Uterus (tissue), 4 donors: Measurements from ENCODE around the gene POU2F3. TPM values are rescaled to one million over a fixed set of nuclear protein-coding genes. Genes with fewer than 3 reads are reported as not detected.

ENCODE experiments used
- DNase-seq, 2 donors: peaks; one replicate each; pipeline ENCODE4 v3.0.0-alpha.2; 2019 to 2020
- H3K27ac ChIP-seq, 2 donors: fragments of 200-600 bp; sonication (generic); 1 replicate in 1 of 2; 2 replicates in 1 of 2; pipeline ENCODE4 v1.5.1; 2016 to 2018
- H3K27me3 ChIP-seq, 2 donors: fragments of 200-600 bp; sonication (generic); one replicate each; pipeline ENCODE4 v1.5.1; 2018 to 2019; ENCODE audit warnings: control low read depth in 1 of 2
- H3K36me3 ChIP-seq, 2 donors: fragments of 200-600 bp; sonication (generic); one replicate each; pipeline ENCODE4 v1.5.1; 2019; ENCODE audit warnings: control low read depth in 1 of 2
- H3K4me1 ChIP-seq, 2 donors: fragments of 200-600 bp; sonication (generic); one replicate each; pipeline ENCODE4 v1.5.1; 2018 to 2019; ENCODE audit warnings: control low read depth in 1 of 2
- H3K4me3 ChIP-seq, 2 donors: fragments of 200-600 bp; sonication (generic); 1 replicate in 1 of 2; 2 replicates in 1 of 2; pipeline ENCODE4 v1.5.1; 2018 to 2019; ENCODE audit warnings: mild to moderate bottlenecking in 1 of 2
- H3K9me3 ChIP-seq, 2 donors: fragments of 200-600 bp; sonication (generic); one replicate each; pipeline ENCODE4 v1.5.1; 2019; ENCODE audit warnings: control low read depth in 1 of 2
- CTCF ChIP-seq, 4 experiments: fragments of 200-600 bp in 2 of 4; fragments of 450-650 bp in 2 of 4; sonication (generic) in 2 of 4; IDR thresholded peaks; one replicate each; pipeline ENCODE4 v1.5.1; 2016 to 2019; ENCODE audit warnings: antibody characterized with exemption in 4 of 4, mild to moderate bottlenecking in 2 of 4, moderate library complexity in 1 of 4
- POLR2A ChIP-seq, 2 donors: fragments of 450-650 bp; IDR thresholded peaks; one replicate each; pipeline ENCODE4 v1.6.1; 2016; ENCODE audit warnings: antibody characterized with exemption in 2 of 2, mild to moderate bottlenecking in 1 of 2, moderate library complexity in 1 of 2
- intact Hi-C: fragments of 100-400 bp; cut with DNase I; formaldehyde crosslinking; loops from one replicate; pipeline ENCODE4 v1.15.1; 2023; ENCODE audit warnings: low total_unique reads
- total RNA-seq, 4 donors: library from RNA; depleted of rRNA in 3 of 4; stranded (reverse); fragments of >200 nt in 3 of 4; gene quantifications; one replicate each; pipeline versions ENCODE4 v1.1.0 to v1.2.4, GENCODE V29; 2014 to 2023
- donor health status: DM: yes; HTN: yes; CAD: no.

The POU2F3 gene
- total RNA-seq, 4 donors from 2014 or later = 0.85 TPM; not detected in 3

DNA sequence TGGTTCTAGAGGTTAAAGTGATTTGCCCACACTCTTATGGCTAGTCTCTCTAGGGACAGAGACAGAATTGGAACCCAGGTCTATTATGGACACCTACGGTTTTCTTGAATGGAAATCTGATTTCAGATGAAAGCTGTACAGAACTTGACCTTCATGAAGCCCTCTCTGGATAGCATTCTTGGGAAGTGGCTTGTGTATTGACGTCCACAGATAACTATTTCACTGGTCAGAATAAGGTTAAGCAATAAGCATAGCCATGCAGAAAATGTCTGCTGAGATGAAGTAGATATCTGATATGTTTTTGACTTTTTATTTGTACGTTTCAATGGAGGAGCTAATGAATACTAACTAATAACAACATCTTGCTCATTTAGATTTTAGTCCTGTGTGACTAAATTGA lies 86.3 kb downstream of the POU2F3 start:
- no peak for DNase-seq
- Histone ChIP-seq H3K4me3 (peak overlapping the region; percentile 40 to 65), H3K27ac (peak overlapping the region; percentile 93 to 98), H3K27me3 (no peaks in the 10 kb centered on the region), H3K4me1 (peaks cover 0 to 11% of the 10 kb centered on the region in 2 donors), H3K36me3 (no peaks in the 10 kb centered on the region), H3K9me3 (no peaks in the 10 kb centered on the region)
- TF ChIP-seq CTCF (IDR thresholded peaks at IDR 0.05) (no peak), POLR2A (IDR thresholded peaks at IDR 0.05) (no peak)
- intact Hi-C loops = no loop called here

DNA sequence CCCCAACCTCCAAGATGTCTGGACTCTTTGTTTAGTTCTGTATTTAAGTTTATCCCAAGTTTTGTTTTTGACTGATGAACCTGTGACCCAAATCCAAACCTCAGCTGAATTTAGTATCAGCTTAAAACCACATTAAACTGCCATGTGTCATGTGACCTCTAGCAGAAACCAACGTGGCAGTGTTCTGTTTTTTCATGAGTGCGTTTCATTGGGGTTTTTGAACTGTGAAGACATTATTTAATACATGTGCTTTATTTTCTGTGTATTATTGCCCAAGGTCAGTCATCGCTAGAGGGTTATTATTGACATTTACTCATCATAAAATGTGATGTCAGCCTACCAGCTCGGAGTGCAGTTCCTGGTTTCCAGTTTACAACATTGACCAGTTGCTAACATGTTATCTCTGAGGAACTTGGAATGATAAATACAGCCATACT lies 86.9 kb downstream of the POU2F3 start:
- Histone ChIP-seq H3K27ac (peak overlapping the region; percentile 93 to 98), H3K4me3 (no peak overlapping the region), H3K9me3 (no peaks in the 10 kb centered on the region), H3K27me3 (no peaks in the 10 kb centered on the region), H3K4me1 (peaks cover 0 to 11% of the 10 kb centered on the region in 2 donors), H3K36me3 (no peaks in the 10 kb centered on the region)
- intact Hi-C loops = no loop called here
- no peak for TF ChIP-seq POLR2A (IDR thresholded peaks at IDR 0.05)
- TF ChIP-seq CTCF (IDR thresholded peaks at IDR 0.05) = no peak
- DNase-seq = no peak

- Histone ChIP-seq H3K27me3 (no peaks in the 10 kb centered on the region), H3K4me1 (peaks cover 0 to 11% of the 10 kb centered on the region in 2 donors), H3K27ac (peak overlapping the region in 1 of 2 donors; percentile 98), H3K36me3 (no peaks in the 10 kb centered on the region), H3K4me3 (no peak overlapping the region), H3K9me3 (no peaks in the 10 kb centered on the region)
- intact Hi-C loops = no loop called here
- no peak for DNase-seq
- TF ChIP-seq POLR2A (IDR thresholded peaks at IDR 0.05) = no peak
- TF ChIP-seq CTCF (IDR thresholded peaks at IDR 0.05) = no peak
Measured at GRCh38 chr11:120327311-120327710, 87.4 kb downstream of the POU2F3 start.

DNA sequence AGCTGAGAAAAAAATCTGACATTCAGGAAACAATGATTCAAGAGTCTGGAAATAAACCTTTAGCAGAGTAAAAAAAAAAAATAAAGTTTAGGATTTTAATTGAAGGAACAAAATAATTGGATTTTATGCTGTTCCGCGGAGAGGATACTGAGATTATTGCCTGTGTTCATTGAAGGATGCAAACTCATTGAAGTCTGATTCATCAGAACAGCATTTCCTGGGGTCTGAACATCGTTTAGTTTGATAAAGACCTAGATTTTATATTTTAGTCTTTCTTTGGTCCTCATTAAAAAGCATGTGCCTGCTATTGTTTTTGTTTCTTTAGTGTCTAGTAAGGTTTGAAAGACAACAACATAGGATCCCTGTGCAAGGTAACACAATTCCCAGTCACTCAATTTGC lies 89.6 kb downstream of the POU2F3 start:
- no peak for DNase-seq
- Histone ChIP-seq H3K9me3 (no peaks in the 10 kb centered on the region), H3K4me3 (no peak overlapping the region), H3K27me3 (no peaks in the 10 kb centered on the region), H3K27ac (no peak overlapping the region), H3K4me1 (peaks cover 0 to 11% of the 10 kb centered on the region in 2 donors), H3K36me3 (no peaks in the 10 kb centered on the region)
- intact Hi-C loops = no loop called here
- TF ChIP-seq POLR2A (IDR thresholded peaks at IDR 0.05) = no peak
- TF ChIP-seq CTCF (IDR thresholded peaks at IDR 0.05) = no peak

- Histone ChIP-seq H3K36me3 (no peaks in the 10 kb centered on the region), H3K27me3 (no peaks in the 10 kb centered on the region), H3K4me3 (no peak overlapping the region), H3K27ac (no peak overlapping the region), H3K4me1 (peaks cover 0 to 11% of the 10 kb centered on the region in 2 donors), H3K9me3 (no peaks in the 10 kb centered on the region)
- no peak for DNase-seq
- TF ChIP-seq POLR2A (IDR thresholded peaks at IDR 0.05) (no peak), CTCF (IDR thresholded peaks at IDR 0.05) (no peak)
- intact Hi-C loops = no loop called here
Measured at GRCh38 chr11:120330045-120330444, 90.1 kb downstream of the POU2F3 start.
